Activated CD8-positive, alpha-beta T cell treated with anti-CD3 and anti-CD28 coated beads for 36 hours (primary cell): Measurements from ENCODE around the gene SCARF2. TPM values are rescaled to one million over a fixed set of nuclear protein-coding genes. Genes with fewer than 3 reads are reported as not detected.
A peak's percentile ranks its signal among the peaks of the same experiment; 100 is the strongest.
"Not testable (repeated sequence)": the region's sequence is repeated elsewhere in the genome, so short reads cannot be mapped to it uniquely, and the experiment has no call there.

Source experiments
- ATAC-seq: fragments of 200-7000 bp; cut with Tn5 transposase; one replicate; pipeline ENCODE4 v1.10.0; 2021; ENCODE audit warnings: mild to moderate bottlenecking, moderate library complexity
- CTCF ChIA-PET: fragments of 350-600 bp; sonication (Branson Sonifier 250); formaldehyde crosslinking; loops from one replicate; lab custom pipeline; 2021; ENCODE audit warnings: antibody characterized with exemption; lab: Charles Lee
- POLR2A ChIA-PET: fragments of 350-600 bp; sonication (Branson Sonifier 250); formaldehyde crosslinking; loops from one replicate; lab custom pipeline; 2021; ENCODE audit warnings: antibody characterized with exemption; lab: Charles Lee
- DNase-seq: peaks from one replicate; pipeline ENCODE4 v3.0.0-alpha.2; 2020
- H3K27ac Mint-ChIP-seq: one replicate; pipeline ENCODE4 v1.8.0; 2021; ENCODE audit warnings: mild to moderate bottlenecking, mixed read lengths
- H3K27me3 Mint-ChIP-seq: one replicate; pipeline ENCODE4 v1.8.0; 2021; ENCODE audit warnings: mixed read lengths
- H3K36me3 Mint-ChIP-seq: one replicate; pipeline ENCODE4 v1.8.0; 2021; ENCODE audit warnings: low read depth, mixed read lengths
- H3K4me1 Mint-ChIP-seq: one replicate; pipeline ENCODE4 v1.8.0; 2021; ENCODE audit warnings: low read depth, mixed read lengths
- H3K4me3 Mint-ChIP-seq: one replicate; pipeline ENCODE4 v1.8.0; 2021; ENCODE audit warnings: mild to moderate bottlenecking, moderate library complexity, mixed read lengths
- H3K9me3 Mint-ChIP-seq: one replicate; pipeline ENCODE4 v1.8.0; 2021; ENCODE audit warnings: mixed read lengths
- CTCF ChIP-seq: fragments of 200-600 bp; IDR thresholded peaks from one replicate; pipeline ENCODE4 v1.8.0; 2022; ENCODE audit warnings: antibody characterized with exemption, mild to moderate bottlenecking
- intact Hi-C: fragments of 100-400 bp; cut with micrococcal nuclease; formaldehyde crosslinking; loops from one replicate; pipeline ENCODE4 v1.10.0; 2022
- total RNA-seq, 2 experiments: library from RNA; stranded (reverse); gene quantifications; one replicate each; pipeline ENCODE4 v1.2.3, GENCODE V29; 2021

SCARF2 gene
- total RNA-seq, 2 experiments from 2014 or later: 0.20 to 0.27 TPM

- TF ChIP-seq CTCF: peak; percentile 87
- Mint-ChIP-seq H3K9me3 (no peaks in the 10 kb centered on the region), H3K36me3 (peaks cover 7% of the 10 kb centered on the region), H3K27me3 (no peaks in the 10 kb centered on the region), H3K4me3 (no peak overlapping the region), H3K4me1 (peaks cover 15% of the 10 kb centered on the region), H3K27ac (peak overlapping the region; percentile 41)
- ATAC-seq (peak; percentile 100), DNase-seq (peak; percentile 83)
- CTCF ChIA-PET: interaction anchor here (0.7 to 4.9 kb wide), 22 partner anchors 9 to 299 kb away, joined by 3 to 55 read pairs (median 4); partner anchors contain the start of genes DGCR6L and KLHL22
- POLR2A ChIA-PET: interaction anchor here (0.9 to 1.0 kb wide), 2 partner anchors 28 to 37 kb away, joined by 3 read pairs; no protein-coding TSS in a partner anchor
- intact Hi-C loops: loop anchor here (5.0 kb wide), 1 partner anchor 34 kb away; no protein-coding TSS in a partner anchor
Observed at GRCh38 chr22:20456064-20456721, 18.6 kb upstream of the SCARF2 start.

GRCh38 chr22:20455709-20456063, 18.1 kb upstream of the SCARF2 start:
- DNase-seq (no peak), ATAC-seq (no peak)
- intact Hi-C loops: loop anchor here (5.0 kb wide), 1 partner anchor 33 kb away; no protein-coding TSS in a partner anchor
- Mint-ChIP-seq H3K4me3 (no peak overlapping the region), H3K27ac (no peak overlapping the region), H3K4me1 (peaks cover 15% of the 10 kb centered on the region), H3K27me3 (no peaks in the 10 kb centered on the region), H3K9me3 (no peaks in the 10 kb centered on the region), H3K36me3 (peaks cover 7% of the 10 kb centered on the region)
- CTCF ChIA-PET: interaction anchor here (1.0 to 4.9 kb wide), 9 partner anchors 13 to 136 kb away, joined by 3 to 55 read pairs (median 6); partner anchors contain the start of genes DGCR6L and KLHL22
- no peak for TF ChIP-seq CTCF
- POLR2A ChIA-PET: interaction anchor here (0.9 to 1.0 kb wide), 2 partner anchors 28 to 37 kb away, joined by 3 read pairs; no protein-coding TSS in a partner anchor

- no peak for DNase-seq
- TF ChIP-seq CTCF: no peak
- intact Hi-C loops: no loop called here
- Mint-ChIP-seq H3K36me3 (peaks cover 5% of the 10 kb centered on the region), H3K27ac (no peak overlapping the region), H3K9me3 (no peaks in the 10 kb centered on the region), H3K4me3 (no peak overlapping the region), H3K4me1 (peaks cover 9% of the 10 kb centered on the region), H3K27me3 (no peaks in the 10 kb centered on the region)
- CTCF ChIA-PET: interaction anchor here (1.2 to 4.9 kb wide), 3 partner anchors 22 to 58 kb away, joined by 3 to 55 read pairs (median 5); no protein-coding TSS in a partner anchor
- POLR2A ChIA-PET: no interaction called here
- no peak for ATAC-seq
Observed at GRCh38 chr22:20453222-20453621, 15.6 kb upstream of the SCARF2 start.

GRCh38 chr22:20451920-20452319, 14.3 kb upstream of the SCARF2 start:
- Mint-ChIP-seq H3K4me1 (peaks cover 9% of the 10 kb centered on the region), H3K27me3 (no peaks in the 10 kb centered on the region), H3K9me3 (no peaks in the 10 kb centered on the region), H3K27ac (no peak overlapping the region), H3K36me3 (peaks cover 5% of the 10 kb centered on the region), H3K4me3 (no peak overlapping the region)
- DNase-seq (no peak), ATAC-seq (no peak)
- POLR2A ChIA-PET: interaction anchor here (1.2 kb wide), 2 partner anchors 12 to 18 kb away, joined by 3 read pairs; no protein-coding TSS in a partner anchor
- no peak for TF ChIP-seq CTCF
- CTCF ChIA-PET: interaction anchor here (1.6 kb wide), 1 partner anchor 33 kb away, joined by 4 read pairs; no protein-coding TSS in a partner anchor
- intact Hi-C loops: no loop called here

- ChIA-PET CTCF (interaction anchor here (1.6 kb wide), 1 partner anchor 33 kb away, joined by 4 read pairs; no protein-coding TSS in a partner anchor), POLR2A (interaction anchor here (1.2 kb wide), 2 partner anchors 12 to 18 kb away, joined by 3 read pairs; no protein-coding TSS in a partner anchor)
- H3K4me3 Mint-ChIP-seq, H3K4me1 Mint-ChIP-seq, intact Hi-C loops, ATAC-seq, H3K9me3 Mint-ChIP-seq, H3K27ac Mint-ChIP-seq, H3K36me3 Mint-ChIP-seq, H3K27me3 Mint-ChIP-seq, DNase-seq: not testable (repeated sequence)
Observed at GRCh38 chr22:20451129-20451778, 13.6 kb upstream of the SCARF2 start.
